Superior temporal gyrus (tissue), 1 donor: ENCODE data around the gene INPP4A.

ENCODE experiments used
- DNase-seq: peaks from one replicate; pipeline ENCODE4 v3.0.0-alpha.2; 2016; ENCODE audit errors: extremely low spot score

Gene INPP4A

DNA sequence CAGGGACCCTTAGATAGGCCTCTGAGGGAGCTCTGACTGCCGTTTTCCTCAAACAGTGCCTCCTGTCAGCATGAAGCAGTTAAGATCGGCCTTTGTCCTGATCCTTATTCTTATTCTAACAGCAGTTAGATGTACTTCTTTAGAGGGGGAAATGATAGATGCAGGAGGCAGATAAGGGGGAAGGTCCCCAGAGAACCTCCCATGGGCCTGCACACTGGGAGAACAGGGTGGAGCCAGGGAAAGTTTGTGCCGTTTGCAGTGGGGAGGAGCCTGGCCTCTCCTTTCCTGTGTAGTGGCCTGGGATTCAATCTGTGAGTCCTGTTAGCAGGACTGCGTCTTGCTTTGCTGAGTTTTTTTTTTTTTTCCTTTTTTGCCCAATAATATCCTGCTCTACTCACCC lies 7.9 kb upstream of the INPP4A start:
- no peak for DNase-seq

DNA sequence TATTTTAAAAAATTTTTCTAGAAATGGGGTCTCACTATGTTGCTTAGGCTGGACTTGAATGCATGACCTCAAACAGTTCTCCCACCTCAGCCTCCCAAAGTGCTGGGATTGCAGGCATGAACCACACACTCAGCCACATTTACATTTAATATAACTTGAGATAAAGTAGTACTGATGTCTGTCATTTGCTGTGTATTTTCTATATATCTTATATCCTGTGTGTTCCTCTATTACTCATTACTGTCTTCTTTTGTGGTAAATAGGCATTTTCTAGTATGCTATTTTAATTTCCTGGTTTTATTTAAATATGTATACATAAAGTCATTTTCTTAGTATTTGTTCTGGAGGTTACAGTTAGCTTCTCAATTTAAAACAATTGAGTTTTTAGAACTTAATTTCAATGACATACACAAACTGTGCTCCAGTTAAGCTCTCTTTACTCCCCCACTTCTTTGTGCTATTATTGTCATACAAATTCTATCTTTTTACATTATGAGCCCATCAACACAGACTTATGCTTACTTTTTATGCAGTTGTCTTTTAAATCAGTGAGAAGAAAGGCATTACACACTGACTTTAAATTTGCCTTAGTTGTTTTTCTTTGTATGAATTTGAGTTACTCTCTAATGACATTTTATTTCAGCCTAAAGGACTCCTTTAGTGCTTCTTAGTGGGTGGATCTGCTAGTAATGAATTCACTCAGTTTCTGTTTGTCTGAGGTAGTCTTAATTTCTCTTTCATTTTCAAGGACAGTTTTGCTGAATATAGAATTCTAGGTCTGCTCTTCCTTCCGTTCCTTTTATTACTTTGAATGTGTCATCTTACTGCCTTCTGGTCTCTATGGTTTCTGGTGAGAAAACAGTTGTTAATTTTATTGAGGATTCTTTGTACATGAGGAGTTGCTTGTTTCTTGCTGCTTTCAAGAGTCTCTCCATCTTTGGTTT lies 6.2 kb upstream of the INPP4A start:
- DNase-seq: no peak

DNA sequence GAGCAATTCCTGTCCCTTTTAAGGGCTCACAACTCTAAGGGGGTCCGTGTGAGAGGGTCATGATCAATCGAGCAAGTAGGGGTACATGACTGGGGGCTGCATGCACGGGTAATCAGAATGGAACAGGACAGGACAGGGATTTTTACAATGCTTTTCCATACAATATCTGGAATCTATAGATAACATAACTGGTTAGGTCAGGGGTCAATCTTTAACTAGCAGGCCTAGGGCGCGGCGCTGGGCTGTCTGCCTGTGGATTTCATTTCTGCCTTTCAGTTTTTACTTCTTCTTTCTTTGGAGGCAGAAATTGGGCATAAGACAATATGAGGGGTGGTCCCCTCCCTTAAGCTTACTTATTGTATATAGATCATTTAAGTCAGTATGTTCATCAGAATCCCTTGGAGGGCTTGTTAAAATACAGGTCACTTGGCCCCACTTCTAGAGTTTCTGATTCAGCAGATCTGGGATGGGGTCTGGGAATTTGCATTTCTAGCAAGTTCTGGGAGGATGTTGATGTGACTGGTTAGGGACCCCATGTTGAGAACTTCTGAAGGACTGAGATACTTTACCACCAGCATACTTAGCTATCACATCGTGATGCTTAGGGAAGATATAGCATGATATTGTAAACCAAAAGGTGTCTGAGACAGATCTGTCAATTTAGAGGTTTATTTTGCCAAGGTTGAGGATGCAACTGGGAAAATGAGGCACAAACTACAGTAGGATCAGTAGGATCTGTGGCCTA lies 2.8 kb upstream of the INPP4A start:
- DNase-seq: no peak

DNA sequence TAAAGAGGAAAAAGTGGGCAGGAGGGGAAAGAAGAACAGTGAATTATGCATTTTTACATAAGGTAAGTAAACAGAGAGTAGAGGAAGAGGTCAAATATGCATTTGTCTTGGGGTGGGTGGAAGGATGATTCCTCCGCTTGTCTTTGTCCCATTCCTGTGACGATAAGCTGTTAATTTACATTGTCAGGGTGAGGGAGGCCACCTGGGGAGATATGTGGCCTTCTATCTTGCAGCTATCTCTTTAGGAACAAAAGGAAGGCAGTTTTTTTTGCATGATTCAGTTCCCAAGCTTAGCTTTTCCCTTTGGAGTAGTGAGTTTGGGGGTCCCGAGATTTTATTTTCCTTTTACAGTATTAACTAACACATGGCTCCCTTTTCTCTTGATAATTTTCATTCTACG lies 2.2 kb upstream of the INPP4A start:
- DNase-seq: no peak

DNA sequence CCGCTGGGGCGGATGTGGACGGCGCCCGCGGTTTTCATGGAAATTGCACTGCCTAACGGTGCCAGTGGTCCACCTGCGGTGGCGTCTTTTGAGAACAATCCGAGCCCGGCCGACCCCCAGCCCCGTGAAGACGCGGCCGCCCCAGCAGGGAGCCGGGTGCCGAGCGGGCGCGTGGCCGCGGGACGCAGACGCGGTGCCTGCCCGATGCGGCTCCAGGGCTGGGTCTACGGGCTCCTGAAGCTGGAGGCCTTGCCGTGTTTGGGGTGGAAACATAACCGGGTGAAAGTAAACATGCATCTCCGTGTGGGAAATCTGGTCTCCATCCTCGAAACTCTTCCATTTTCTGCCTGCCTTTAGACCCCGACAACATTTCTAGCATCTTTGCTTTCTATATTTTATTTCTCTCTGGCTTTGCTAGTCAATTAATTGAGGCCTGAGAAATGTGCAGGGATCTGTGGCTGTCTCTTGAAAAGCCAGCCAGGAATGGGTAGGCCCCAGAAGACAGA lies 572 bp downstream of the INPP4A start:
- no peak for DNase-seq

DNA sequence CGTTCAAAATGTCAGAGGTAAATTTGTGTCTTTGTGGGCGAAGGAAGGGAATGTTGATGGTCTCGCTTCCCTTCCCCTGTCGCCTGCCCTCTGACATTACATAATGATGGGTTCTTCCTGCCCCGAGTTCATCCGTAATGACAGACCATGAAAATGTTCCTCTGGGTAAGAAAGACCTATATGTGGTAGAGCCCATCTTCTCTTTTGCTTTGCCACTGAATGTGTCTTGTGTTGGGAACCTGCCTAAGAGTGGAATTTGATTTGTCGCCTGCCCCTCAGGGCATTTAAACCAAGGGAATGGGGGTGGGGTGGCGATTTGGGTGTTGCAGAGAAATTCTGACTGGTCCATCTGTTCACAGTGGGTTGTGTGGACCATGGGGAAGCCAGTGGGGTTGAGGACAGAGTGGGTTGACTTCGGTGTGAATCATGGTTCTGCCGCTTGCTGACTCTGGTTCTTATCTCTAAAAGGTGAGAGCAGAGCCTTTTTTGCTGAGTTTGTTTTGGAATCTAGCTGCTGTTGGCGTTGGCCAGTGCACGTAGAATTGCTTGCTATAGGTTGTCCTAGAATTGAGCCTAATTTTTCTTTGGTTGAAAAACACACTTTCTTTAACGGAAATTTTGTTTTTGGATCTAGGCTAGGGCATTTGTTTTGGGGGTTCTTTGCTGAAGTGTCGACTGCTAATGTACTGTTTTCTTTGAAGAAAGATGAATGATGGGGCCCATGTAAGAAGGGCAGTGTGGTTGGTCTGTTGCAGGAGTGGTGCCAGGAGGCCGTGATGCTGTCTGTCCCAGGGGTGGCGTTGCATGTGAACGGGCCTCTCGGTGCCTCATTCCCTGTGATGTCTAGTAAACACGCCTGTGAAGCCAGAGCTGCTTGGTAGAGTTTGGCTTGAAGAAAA lies 1.3 kb downstream of the INPP4A start:
- peak; percentile 33 for DNase-seq

DNA sequence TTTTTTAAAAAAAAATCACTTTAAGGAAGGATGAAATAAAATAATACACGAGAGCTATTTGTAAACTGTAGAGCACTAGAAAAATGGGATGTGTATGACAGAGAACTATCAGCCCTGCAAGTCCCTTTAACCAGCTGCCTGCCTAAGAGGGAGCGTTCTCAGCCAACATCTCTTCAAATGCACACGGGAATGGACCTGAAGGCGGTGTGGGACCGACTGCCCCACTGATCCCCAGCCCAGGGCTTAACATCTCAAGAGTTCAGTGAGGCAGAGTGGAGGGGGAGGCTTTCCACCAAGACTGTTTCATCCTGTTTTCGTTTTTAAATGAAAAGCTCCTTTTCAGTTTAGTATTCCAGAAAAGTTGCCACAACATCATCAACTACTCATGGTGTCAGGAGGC lies 2.2 kb downstream of the INPP4A start:
- no peak for DNase-seq

DNA sequence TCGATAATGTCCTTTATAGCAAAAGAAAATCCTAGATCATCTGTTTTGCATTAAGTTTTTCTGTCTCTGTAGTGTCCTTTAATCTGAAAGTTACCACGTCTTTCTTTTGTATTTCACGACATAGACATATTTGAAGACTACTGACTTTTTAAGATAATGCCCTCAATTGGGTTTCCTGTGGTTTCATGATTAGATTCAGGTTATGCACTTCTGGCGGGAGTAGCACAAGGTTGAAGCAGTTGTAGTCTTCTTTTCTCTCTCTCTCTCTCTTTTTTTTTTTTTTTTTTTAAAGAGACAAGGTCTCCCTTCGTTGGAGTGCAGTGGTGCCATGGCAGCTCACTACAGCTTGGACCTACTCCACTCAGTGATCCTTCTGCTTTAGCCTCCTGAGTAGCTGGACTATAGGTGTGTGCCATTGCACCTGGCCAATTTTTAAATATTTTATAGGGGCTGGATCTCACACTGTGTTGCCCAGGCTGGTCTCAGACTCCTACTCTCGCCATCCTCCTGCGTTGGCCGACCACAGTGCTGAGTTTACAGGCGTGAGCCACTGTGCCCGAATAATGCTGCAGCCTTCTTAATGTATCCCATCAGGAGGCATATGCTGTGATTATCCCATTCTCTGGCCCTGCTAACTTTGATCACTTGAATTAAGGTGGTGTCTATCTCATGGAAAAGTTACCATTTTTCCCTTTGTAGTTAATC lies 3.9 kb downstream of the INPP4A start:
- DNase-seq: no peak

DNA sequence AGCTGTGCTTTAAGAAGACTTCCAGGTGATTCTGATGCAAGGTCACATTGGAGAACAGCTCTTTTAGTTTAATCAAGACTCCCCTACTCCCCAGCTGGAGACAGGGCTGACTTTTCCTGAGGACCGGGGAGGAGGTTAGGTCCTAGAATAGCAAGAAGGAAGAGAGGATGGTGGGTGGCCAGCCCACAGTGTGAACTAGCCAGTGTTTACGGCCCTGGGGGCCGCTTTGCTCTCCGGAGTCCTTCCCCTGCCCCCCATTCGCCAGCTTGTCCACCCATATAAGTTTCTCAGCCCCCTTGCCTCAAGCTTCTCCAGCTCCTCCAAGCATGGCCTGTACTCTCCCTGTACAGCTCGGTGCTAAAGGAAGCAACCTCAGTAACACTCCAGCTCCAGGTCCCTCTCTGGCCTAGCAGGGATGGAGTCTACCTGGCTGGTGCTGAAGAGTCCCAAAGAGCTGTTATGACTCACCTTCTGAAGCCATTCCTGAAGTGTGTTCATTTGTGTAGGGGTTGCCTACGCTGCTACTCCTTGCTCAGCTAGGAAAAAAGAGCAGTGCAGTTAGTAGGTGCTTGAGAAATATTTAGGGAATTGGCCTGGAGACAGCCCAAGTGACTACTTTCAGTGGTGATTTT lies 7.9 kb downstream of the INPP4A start:
- no peak for DNase-seq

DNA sequence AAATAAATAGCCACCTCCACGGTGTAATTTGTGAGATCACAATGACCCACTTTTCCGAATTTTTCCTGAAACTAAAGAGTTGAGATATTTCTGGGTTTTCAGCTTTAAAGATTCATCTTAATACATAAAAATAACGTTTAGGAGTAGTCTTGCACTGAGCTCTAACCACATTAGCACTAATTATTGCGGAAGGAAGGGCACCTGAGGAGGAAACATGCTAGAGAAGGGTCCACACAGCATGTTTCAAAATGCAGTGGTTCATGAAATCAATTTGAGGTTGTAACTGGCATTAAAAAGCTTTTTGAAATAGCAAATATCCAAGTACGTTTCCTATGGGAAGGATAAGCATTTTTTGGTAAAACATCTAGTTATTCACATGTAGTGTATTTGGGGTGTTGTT lies 8.4 kb downstream of the INPP4A start:
- no peak for DNase-seq

DNA sequence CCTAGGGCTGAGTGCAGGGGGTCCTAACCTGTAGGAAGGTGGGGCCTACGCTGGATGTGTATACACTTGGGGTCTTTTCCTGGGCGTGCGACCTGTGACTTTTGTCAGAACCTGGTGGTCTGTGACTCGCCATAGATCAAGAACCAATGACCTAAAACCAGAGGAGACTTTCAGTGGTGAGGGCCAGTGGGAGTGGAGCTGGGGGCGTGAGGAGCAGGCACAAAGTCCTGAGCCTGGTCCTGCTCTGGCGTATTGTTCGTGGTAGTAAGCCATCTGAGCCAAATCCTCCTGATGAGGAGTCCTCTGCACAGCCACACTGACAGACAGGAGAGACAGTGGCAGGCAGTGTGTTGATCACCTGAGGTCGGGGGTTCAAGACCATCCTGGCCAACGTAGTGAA lies 8.9 kb downstream of the INPP4A start:
- DNase-seq: no peak

DNA sequence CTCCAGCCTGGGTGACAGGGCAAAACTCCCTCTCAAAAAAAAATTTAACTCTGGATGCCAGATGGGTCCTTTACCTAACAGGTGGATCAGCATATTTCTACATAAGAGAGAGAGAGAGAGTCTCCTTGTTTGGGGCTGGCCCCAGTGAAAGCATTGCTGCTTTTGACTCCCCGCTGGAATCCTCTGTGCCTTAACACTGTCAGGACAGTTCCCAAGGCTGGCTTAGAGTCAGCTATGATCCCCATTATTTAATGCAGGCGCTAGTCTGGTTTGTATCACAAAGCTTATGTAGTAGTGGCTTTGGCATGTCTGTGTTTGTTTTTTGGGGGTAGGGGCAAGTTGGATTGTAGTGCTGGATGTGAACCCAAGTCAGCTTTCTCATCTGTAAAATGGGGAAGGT lies 9.4 kb downstream of the INPP4A start:
- no peak for DNase-seq

DNA sequence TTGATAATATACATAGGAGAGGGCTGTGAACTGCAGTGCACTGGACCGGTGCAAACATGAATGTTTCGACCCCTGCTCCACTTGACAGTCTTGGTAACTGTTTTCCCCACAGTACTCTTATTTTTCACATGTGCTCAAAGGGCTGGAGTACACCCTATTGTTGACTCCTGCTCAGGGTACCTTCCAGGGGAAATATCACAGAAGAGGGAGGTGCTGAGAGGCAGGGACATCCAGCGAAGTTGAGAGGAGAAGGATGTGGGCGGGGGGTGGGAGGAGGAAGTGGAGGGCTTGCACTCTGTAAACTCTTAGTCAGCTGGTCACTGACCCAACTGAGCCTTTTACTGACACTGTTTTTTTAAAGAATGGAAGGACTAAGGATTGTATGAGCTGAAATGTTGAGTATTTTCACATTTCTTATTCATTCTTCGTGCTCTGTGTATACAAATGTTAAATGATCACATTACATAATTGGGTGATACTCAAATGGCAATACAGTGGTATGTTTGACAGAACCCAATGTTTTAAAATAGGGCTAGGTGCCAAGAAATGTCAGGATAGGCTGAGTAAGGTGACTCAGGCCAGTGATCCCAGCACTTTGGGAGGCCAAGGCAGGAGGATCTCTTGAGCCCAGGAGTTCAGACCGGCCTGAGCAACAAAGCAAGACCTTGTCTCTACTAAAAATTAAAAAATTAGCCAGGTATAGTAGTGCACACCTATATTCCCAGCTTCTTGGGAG lies 10.0 kb downstream of the INPP4A start:
- no peak for DNase-seq

DNA sequence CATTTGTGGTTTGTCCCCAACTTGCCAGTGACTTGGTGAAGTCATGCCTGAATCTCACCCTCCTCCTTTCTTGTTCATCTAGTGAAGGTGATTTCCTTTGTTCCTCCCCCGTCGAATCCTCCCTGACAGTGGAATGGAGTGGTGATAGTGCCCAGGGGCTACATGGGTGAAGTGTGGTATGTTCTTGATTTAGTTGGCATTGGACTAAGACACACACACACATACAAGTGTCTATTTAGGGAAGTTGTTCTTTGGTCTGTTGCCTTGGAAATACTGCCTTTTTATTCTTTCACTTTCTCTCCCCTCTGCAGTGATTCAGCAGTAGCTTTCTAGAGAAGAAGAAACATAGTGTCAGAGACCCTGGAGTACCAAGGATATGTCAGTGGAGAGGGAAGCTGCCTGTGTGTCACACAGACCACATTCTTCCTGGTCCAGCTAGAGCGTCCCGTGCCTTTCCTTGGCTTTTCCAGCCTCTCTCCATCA lies 10.9 kb downstream of the INPP4A start:
- no peak for DNase-seq

DNA sequence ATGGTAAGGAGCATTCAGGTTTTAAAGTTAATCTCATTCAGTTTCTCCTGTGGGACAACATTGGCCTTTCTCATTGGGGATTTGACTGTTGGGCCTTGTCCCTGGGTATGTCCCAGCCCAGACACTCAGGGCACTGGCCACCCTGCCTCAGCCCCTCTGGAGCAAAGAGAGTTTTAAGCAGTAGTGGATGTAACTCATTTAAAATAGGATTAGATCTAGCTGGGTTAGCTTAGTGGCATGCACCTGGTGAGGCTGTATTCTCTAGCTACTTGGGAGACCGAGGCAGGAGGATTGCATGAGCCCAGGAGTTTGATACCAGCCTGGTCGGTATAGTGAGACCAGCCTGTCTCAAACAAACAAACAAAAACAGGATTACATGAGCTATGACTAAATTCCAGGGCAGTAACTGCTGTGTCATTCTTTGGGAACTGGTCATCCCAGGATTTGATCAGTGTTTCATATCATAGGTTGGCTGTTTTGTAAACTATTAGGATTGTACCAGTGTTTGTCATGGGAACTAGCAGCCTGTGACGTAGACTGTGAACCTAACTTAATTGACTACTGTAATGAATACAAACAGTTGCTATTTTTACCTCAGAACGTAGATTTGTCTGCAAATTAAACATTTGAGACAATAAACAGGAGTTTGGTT lies 12.5 kb downstream of the INPP4A start:
- no peak for DNase-seq

DNA sequence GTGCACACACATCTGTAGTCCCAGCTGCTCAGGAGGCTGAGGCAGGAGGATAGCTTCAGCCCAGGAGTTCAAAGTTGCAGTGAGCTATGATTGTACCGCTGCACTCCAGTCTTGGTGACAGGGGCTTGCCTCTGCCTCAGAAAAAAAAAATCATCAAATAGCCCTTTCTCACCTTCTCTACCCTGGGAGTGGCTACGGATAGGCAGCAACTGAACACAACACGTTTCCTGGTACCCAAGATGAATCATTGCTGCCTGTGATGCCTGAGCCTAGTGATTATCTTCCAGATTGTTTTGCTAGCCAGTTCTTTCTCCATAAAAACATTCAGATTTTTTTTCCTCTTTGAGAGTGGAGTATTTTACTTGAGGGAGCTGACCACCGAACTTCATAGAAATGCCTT lies 13.5 kb downstream of the INPP4A start:
- no peak for DNase-seq

DNA sequence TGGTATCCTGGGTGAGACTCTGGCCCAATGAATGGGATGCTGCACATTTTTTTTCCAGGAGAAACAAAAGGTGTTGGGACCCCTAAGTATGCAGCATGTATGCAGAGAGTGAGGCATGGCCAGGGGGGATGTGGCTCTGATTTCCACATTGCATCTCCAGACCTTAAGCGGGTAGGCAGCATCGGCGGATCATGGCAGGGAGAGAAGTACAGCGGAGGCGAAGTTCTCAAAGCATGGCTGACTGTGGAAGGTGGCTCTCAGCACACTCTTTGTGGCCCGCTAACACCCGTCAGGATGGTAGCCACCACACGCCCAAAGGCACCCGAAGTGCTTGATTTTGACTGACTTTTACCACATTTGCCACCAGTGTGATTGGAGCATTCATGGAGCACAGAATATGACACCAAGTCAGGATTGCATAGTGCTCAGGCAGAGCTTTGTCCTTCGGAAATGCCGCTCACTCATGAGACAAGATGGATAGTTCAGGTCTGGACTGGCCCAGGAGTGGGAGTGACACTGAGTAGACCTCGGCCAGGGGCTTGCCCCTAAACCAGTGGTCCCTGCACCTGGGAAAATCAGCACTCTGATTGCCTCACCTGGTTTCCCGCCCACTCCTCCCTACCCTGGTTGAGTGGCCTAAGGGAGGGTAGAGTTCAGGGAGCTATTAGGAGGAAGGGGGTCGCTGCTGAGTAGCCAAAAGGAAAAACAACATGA lies 14.2 kb downstream of the INPP4A start:
- DNase-seq: no peak

DNA sequence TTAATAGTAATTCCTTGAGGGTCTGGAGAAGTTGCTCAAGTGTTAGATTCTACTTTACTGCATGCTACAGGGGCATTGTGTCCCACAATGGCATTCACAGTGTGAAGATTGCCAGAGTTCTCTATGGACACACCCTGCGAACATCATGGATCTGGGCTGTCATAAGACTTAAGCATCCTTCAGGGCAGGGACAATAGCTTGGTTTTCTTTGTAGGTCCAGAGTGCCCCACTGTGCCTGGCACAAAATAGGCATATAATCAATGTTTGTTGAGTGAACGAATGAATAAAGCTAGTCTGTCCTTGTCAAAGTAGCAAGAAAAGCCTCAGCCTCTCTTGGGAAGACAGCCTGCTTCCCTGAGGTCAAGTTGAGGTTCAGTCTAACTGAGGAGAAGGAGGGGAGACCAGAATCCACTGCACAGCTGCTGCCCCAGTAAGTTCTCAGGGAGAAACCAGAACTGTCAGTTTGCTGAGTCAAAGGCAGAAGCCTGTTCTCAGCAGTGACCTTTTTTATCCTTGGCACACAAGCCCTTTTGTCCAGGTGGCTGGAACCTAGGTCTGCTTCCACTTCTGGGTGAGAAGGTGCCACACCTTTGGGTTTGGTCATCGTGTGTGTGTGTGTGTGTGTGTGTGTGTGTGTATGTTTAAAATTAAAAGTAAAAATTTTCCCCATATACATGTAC lies 15.0 kb downstream of the INPP4A start:
- DNase-seq: no peak
